ENCODE results near the gene CPED1. TPM values are rescaled to one million over a fixed set of nuclear protein-coding genes. Genes with fewer than 3 reads are reported as not detected.

Gene CPED1
- total RNA-seq, 2 experiments from 2014 or later: not detected

DNA sequence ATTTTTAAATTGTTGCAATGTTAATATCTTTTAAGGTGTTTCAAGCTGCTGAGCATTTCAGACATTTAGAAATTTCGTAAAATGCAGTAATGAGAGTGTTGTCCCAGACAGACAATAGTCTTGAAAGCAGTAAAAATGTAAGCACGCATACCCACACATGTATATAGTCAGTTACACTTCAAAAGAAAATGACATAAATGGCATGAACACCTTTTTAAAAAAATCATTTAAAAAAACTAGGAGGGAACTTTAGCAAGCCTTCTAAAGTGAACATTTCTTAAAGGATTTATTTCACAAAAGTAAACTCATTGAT lies 51.0 kb downstream of the CPED1 start:
- Mint-ChIP-seq H3K4me3 (no peak overlapping the region), H3K9me3 (no peaks in the 10 kb centered on the region), H3K27me3 (ENCODE audit: low read depth) (no peaks in the 10 kb centered on the region), H3K4me1 (ENCODE audit: low read depth) (no peaks in the 10 kb centered on the region), H3K36me3 (ENCODE audit: low read depth) (no peaks in the 10 kb centered on the region), H3K27ac (no peak overlapping the region)
- DNase-seq: no peak
- CTCF ChIA-PET: no interaction called here
- intact Hi-C loops (cut with micrococcal nuclease): no loop called here

DNA sequence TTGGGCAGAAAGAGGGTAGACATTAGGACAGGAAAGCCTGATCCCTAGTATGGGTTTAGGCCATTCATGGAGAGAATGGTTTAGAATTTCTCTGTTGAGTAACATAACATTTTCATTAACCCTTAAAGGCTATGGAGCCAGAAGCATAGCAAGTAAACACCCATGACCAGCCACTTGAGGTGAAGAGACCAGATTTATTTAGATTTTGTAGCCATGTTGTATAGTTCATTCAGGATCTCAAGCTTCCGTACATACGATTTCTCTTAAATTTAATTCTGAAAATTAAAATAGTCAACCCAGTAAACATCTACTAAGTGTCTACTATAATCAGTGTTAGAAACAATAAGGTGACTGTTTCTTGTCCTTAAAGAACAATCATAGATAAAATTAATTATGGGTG lies 51.5 kb downstream of the CPED1 start:
- Mint-ChIP-seq H3K27ac (no peak overlapping the region), H3K36me3 (ENCODE audit: low read depth) (no peaks in the 10 kb centered on the region), H3K27me3 (ENCODE audit: low read depth) (no peaks in the 10 kb centered on the region), H3K9me3 (no peaks in the 10 kb centered on the region), H3K4me3 (no peak overlapping the region), H3K4me1 (ENCODE audit: low read depth) (no peaks in the 10 kb centered on the region)
- intact Hi-C loops (cut with micrococcal nuclease): no loop called here
- no peak for DNase-seq
- CTCF ChIA-PET: interaction anchor here (1.3 kb wide), 1 partner anchor 12 kb away, joined by 3 read pairs; no protein-coding TSS in a partner anchor

DNA sequence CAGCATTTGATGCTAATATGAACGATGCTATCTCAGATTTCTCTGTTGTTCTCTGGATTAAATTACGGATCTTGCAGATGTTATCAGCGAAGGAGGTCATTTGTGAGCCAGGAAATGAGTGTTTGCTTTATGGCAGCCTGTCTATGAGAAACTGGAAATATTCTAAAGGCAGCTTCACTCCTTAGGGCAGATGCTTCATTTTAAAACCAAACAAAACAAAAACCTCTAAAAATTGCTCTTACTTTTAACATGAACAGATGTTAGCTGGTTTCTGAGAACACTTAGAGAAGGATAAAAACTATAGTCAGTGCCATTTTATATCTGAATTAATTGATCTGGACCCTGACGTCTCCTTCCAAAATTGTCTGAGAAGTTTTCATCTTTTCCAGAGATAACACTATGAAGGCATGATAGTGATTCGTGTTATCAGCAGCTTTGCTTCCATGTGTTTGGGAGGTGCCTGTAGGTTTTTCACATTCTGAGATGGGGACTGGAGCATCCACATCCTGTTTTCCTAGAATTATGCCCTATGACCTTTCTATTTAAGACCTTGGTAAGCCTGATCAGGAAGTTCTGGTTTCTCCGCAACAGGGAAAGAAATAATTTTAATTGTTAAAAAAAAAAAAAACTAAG lies 53.1 kb downstream of the CPED1 start:
- no peaks in the 10 kb centered on the region for H3K4me1 Mint-ChIP-seq (ENCODE audit: low read depth)
- no peaks in the 10 kb centered on the region for H3K9me3 Mint-ChIP-seq
- no peak overlapping the region for H3K27ac Mint-ChIP-seq
- H3K4me3 Mint-ChIP-seq: no peak overlapping the region
- CTCF ChIA-PET: interaction anchor here (0.6 kb wide), 1 partner anchor 481 kb away, joined by 3 read pairs; no protein-coding TSS in a partner anchor
- DNase-seq: no peak
- H3K36me3 Mint-ChIP-seq (ENCODE audit: low read depth): no peaks in the 10 kb centered on the region
- H3K27me3 Mint-ChIP-seq (ENCODE audit: low read depth): no peaks in the 10 kb centered on the region
- intact Hi-C loops (cut with micrococcal nuclease): no loop called here

DNA sequence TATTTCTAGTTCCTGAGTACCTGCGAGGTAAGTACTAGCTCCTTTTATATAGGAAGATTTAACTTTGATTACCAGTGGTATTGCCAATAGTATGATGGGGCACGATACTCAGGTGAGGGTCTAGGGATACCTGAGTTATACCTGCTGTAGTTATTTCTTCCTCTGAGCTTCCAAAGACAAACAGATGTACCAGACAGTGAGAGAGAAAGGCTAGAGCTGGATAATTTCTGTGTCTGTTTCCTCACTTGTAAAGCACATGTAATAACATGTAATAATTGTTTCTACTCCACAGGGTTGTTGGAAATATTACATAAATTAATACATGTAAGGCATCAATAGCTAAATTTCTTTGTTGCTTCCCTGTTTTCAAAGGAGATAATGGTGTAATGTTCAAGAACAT lies 53.7 kb downstream of the CPED1 start:
- Mint-ChIP-seq H3K4me3 (no peak overlapping the region), H3K4me1 (ENCODE audit: low read depth) (no peaks in the 10 kb centered on the region), H3K27ac (no peak overlapping the region), H3K36me3 (ENCODE audit: low read depth) (no peaks in the 10 kb centered on the region), H3K9me3 (no peaks in the 10 kb centered on the region), H3K27me3 (ENCODE audit: low read depth) (no peaks in the 10 kb centered on the region)
- intact Hi-C loops (cut with micrococcal nuclease): no loop called here
- CTCF ChIA-PET: interaction anchor here (0.6 kb wide), 1 partner anchor 480 kb away, joined by 3 read pairs; no protein-coding TSS in a partner anchor
- DNase-seq: no peak

DNA sequence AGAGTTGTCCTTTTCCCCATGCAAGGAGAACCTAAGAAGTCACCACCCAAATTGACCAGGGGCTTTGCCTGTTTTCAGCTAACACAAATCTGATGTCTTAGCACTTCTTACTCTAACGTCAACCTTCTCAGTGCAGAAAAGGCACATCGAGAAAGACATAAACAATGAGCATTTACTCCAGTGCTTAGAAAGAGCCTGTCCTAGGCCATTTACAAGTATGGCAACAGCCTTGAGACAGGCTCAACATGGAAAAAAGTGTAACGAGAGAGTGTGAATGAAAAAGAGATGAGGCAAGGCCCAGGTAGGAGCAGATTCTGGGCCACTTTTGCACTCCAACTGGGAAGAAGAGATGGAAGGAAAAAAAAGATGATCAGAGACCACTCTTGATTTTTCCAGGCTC lies 54.4 kb downstream of the CPED1 start:
- Mint-ChIP-seq H3K36me3 (ENCODE audit: low read depth) (no peaks in the 10 kb centered on the region), H3K4me1 (ENCODE audit: low read depth) (no peaks in the 10 kb centered on the region), H3K27me3 (ENCODE audit: low read depth) (peaks cover 2% of the 10 kb centered on the region), H3K4me3 (no peak overlapping the region), H3K27ac (no peak overlapping the region), H3K9me3 (no peaks in the 10 kb centered on the region)
- CTCF ChIA-PET: no interaction called here
- intact Hi-C loops (cut with micrococcal nuclease): no loop called here
- DNase-seq: no peak

DNA sequence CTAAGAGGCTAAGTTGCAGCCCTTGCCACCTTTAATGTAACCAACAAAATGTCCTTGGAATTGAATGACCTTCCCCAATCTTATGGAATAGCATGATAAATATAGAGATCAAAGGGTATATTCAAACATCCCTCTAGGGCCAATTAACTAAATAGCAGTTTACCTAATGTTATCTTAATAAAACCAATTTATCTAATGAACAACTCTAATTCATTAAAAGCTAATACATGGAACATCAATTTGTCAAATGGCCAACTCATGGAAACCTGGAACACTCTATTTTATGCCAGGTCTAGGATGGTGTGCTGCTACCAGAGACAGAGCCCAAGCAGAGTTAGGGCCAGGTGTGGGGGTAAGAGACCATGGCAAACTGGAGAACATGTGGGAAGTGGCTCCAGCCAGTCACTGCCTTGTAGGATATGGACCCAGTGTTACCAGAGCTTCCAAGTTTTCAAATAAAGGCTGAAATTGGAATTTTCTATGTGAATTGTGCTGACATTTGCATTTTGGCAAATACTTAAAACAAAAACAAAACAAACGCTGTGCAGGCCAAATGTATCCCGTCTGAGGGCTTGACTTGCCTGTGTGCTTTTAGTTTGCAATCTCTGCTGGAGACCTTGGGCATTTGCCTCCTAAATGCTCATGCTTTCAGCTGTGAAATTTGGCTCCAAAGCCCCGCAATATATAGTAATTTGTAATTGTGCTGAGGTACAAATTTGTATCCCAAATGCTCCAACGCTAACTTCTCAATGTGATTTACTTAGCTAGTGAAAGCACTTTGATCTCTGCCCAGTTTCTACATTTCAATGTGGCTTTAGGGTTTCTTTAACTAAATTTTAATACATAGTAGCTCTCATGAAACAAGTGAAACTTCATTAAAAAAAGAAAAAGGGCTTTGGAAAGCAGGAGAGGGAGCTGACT lies 55.1 kb downstream of the CPED1 start:
- no peaks in the 10 kb centered on the region for H3K4me1 Mint-ChIP-seq (ENCODE audit: low read depth)
- H3K27ac Mint-ChIP-seq: no peak overlapping the region
- intact Hi-C loops (cut with micrococcal nuclease): no loop called here

DNA sequence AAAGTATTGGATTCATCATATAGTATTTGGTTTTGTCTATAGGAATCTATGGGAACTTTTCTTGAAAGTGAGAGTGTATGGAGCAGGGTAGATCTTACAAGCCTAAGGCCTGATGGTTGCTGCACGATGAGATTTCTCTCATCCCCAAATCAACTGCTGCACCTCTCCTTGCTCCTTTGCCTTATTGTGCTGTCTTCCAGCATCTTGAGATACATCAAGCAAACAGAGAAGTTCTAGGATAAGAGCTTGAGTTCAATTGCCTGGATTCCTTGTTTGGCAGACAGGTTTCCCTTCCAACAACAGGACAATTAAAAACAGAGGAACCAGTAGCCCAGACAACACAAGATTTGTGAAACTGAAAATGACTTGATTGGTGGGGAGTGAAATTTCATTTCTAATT lies 56.6 kb downstream of the CPED1 start:
- intact Hi-C loops (cut with micrococcal nuclease): no loop called here
- no peaks in the 10 kb centered on the region for H3K36me3 Mint-ChIP-seq (ENCODE audit: low read depth)
- no peaks in the 10 kb centered on the region for H3K4me1 Mint-ChIP-seq (ENCODE audit: low read depth)
- H3K27ac Mint-ChIP-seq: no peak overlapping the region
- no peak overlapping the region for H3K4me3 Mint-ChIP-seq
- H3K9me3 Mint-ChIP-seq: no peaks in the 10 kb centered on the region
- CTCF ChIA-PET: interaction anchor here (0.6 kb wide), 1 partner anchor 19 kb away, joined by 4 read pairs; no protein-coding TSS in a partner anchor
- DNase-seq: no peak
- H3K27me3 Mint-ChIP-seq (ENCODE audit: low read depth): peaks cover 5% of the 10 kb centered on the region

More for the DNA sequence above, 55.1 kb downstream of the CPED1 start:
- Mint-ChIP-seq H3K36me3 (ENCODE audit: low read depth) (no peaks in the 10 kb centered on the region), H3K4me3 (no peak overlapping the region), H3K9me3 (no peaks in the 10 kb centered on the region), H3K27me3 (ENCODE audit: low read depth) (peaks cover 5% of the 10 kb centered on the region)
- CTCF ChIA-PET: no interaction called here
- no peak for DNase-seq

DNA sequence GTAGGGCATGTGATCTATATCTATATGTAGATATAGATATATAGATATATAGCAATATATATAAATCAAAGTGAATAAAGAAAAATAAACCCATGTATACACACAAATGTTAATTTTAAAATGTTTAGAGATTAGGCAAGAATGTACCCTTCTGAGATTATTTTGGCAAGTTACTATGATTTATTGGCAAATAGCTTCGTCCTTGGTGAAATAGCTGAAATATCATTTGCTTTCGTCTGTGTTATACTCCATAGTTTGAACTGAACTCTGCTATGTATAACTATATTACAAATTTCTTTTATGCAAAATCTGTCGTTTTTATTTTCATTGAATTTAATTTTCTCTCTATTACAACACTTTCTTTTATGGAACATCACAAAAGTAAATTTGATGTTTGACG lies 57.5 kb downstream of the CPED1 start:
- Mint-ChIP-seq H3K27me3 (ENCODE audit: low read depth) (peaks cover 8% of the 10 kb centered on the region), H3K9me3 (no peaks in the 10 kb centered on the region), H3K36me3 (ENCODE audit: low read depth) (no peaks in the 10 kb centered on the region), H3K27ac (no peak overlapping the region), H3K4me3 (no peak overlapping the region), H3K4me1 (ENCODE audit: low read depth) (no peaks in the 10 kb centered on the region)
- no peak for DNase-seq
- intact Hi-C loops (cut with micrococcal nuclease): no loop called here
- CTCF ChIA-PET: no interaction called here

DNA sequence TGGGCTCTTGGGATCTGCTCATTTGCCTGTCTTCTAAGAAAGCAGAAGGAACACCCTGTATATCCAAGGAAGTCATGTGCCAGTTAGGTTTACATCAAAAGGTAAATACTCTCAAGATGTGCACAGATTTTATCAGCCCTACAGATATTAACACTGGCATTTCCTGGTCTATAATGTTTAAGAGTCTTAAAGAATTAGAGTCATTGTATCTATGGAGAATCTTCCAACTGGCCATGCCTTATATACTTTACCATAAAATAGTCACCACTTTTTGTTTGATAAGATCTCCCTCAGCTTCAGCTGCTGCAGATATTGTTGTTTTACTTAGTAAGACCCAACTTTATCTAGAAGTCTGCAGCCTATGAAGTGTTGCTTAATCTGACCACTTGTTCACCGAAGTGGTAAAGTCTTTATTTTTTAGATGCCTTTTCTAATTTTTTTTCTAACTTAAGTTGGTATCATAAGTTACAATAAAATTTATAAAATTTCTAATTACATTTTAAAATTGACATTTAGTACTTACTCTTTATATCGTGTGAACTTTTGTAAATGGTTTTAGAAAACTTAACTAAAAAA lies 58.5 kb downstream of the CPED1 start:
- Mint-ChIP-seq H3K4me1 (ENCODE audit: low read depth) (no peaks in the 10 kb centered on the region), H3K9me3 (no peaks in the 10 kb centered on the region), H3K36me3 (ENCODE audit: low read depth) (no peaks in the 10 kb centered on the region), H3K27me3 (ENCODE audit: low read depth) (peaks cover 8% of the 10 kb centered on the region), H3K27ac (no peak overlapping the region), H3K4me3 (no peak overlapping the region)
- DNase-seq: no peak
- CTCF ChIA-PET: no interaction called here
- intact Hi-C loops (cut with micrococcal nuclease): no loop called here

DNA sequence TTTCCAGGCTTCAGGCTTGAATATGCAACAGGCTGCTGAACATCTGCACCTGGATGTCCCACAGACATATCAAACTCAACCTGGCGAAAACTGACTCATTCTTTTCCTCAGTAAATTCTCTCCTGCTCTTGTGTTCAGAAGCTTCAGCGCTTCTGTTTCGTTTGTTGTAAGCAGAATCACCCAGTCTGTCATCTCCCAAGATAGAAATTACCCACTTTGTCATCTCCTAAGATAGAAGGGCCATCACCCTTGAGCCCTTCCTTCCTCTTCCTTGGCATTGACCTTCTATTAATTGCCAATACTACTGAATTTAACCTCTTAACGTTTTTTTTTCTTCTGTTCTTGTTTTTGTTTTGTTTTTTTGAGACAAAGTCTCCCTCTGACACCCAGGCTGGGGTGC lies 59.7 kb downstream of the CPED1 start:
- H3K27me3 Mint-ChIP-seq (ENCODE audit: low read depth): peaks cover 8% of the 10 kb centered on the region
- CTCF ChIA-PET: no interaction called here
- no peak for DNase-seq
- no peaks in the 10 kb centered on the region for H3K4me1 Mint-ChIP-seq (ENCODE audit: low read depth)
- no peaks in the 10 kb centered on the region for H3K9me3 Mint-ChIP-seq
- no peak overlapping the region for H3K4me3 Mint-ChIP-seq
- no peak overlapping the region for H3K27ac Mint-ChIP-seq
- intact Hi-C loops (cut with micrococcal nuclease): no loop called here
- H3K36me3 Mint-ChIP-seq (ENCODE audit: low read depth): no peaks in the 10 kb centered on the region

DNA sequence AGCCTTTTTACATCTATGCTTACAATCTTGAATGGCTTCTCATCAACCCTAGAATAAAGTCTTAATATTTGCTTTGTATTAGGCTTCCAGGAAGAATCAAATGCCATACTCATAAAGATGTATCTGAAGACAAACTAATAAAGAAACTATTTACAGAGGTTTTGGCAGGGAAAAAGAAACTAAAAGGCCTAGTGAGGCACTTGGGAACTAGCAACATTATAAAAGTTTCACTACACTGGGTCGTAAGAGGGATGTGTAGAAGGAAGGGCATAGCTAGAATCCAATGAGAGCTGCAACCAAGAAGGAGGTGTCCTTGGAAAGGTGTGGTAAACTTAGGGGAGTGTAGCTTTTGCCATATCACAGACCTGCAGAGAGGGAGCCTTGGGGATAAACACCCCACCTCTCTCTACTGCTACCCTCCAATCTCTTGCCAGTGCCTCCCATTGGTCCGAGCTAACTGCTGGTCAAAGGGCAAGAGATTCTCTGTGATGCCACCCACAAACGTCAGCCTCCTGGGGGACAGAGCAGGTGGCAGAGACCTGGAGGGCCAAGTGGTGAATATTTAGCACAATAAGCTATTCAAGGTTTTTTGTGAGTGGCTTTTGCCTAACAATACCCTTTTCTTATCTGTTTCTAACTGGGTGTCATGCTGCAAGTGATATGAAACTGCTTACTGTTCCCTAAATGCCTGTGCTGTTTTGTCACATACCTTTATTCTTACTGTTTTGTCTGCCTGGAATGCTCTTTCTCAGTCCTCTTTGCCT lies 60.7 kb downstream of the CPED1 start:
- Mint-ChIP-seq H3K4me1 (ENCODE audit: low read depth) (no peaks in the 10 kb centered on the region), H3K27ac (no peak overlapping the region), H3K27me3 (ENCODE audit: low read depth) (peaks cover 8% of the 10 kb centered on the region), H3K9me3 (no peaks in the 10 kb centered on the region), H3K4me3 (no peak overlapping the region), H3K36me3 (ENCODE audit: low read depth) (no peaks in the 10 kb centered on the region)
- intact Hi-C loops (cut with micrococcal nuclease): no loop called here
- CTCF ChIA-PET: no interaction called here
- DNase-seq: no peak

DNA sequence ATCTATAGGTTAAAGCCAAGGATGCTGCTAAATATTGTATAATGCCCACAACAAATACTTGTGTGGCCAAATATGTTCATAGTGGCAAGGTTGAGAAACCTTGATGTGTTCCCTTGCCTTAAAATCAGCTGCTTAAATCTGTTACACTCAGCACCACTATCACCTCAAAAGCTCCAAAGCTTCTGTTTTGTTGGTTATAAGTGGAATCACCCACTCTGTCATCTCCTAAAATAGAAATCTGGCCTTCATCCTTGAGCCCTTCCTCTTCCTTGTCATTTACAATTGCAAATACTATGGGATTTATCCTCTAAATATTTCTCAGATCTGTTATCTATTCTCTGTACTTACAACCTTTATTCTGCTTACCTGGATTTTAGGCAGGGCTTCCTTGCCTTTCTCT lies 61.4 kb downstream of the CPED1 start:
- no peak for DNase-seq

More for the DNA sequence above, 61.4 kb downstream of the CPED1 start:
- intact Hi-C loops (cut with micrococcal nuclease): no loop called here
- no peak overlapping the region for H3K27ac Mint-ChIP-seq
- no peaks in the 10 kb centered on the region for H3K4me1 Mint-ChIP-seq (ENCODE audit: low read depth)
- H3K36me3 Mint-ChIP-seq (ENCODE audit: low read depth): no peaks in the 10 kb centered on the region
- CTCF ChIA-PET: no interaction called here
- no peak overlapping the region for H3K4me3 Mint-ChIP-seq
- H3K9me3 Mint-ChIP-seq: no peaks in the 10 kb centered on the region
- H3K27me3 Mint-ChIP-seq (ENCODE audit: low read depth): peaks cover 8% of the 10 kb centered on the region

Data from activated naive CD4-positive, alpha-beta T cell treated with anti-CD3 and anti-CD28 coated beads for 36 hours (primary cell).